GM12891 (cell line): ENCODE data around the gene PTPRN2.
"Not testable (repeated sequence)": the region's sequence is repeated elsewhere in the genome, so short reads cannot be mapped to it uniquely, and the experiment has no call there.

Experiments
- DNase-seq: peaks from one replicate; pipeline ENCODE4 v3.0.0; 2011; ENCODE audit warnings: low spot score; ENCODE audit not compliant: insufficient read length
- FAIRE-seq: peaks from 2 replicates; lab custom pipeline; 2011; peaks lifted over from hg19 to GRCh38; lab: Jason Lieb, UNC
- PAX5 ChIP-seq: IDR thresholded peaks from 2 replicates; pipeline ENCODE4 v1.6.1; 2011; ENCODE audit warnings: low read length, moderate library complexity, mild to moderate bottlenecking; ENCODE audit not compliant: insufficient read depth, severe bottlenecking
- POLR2A ChIP-seq: IDR thresholded peaks from 2 replicates; pipeline ENCODE4 v1.6.1; 2011; ENCODE audit warnings: low read depth, low read length, control low read depth
- POLR2AphosphoS5 ChIP-seq: IDR thresholded peaks from 2 replicates; pipeline ENCODE4 v1.6.1; 2011; ENCODE audit warnings: low read depth, low read length, control low read depth
- POU2F2 ChIP-seq: IDR thresholded peaks from 2 replicates; pipeline ENCODE4 v1.6.1; 2011; ENCODE audit warnings: low read depth, mild to moderate bottlenecking, control low read depth, low read length, moderate library complexity
- SPI1 ChIP-seq: IDR thresholded peaks from 2 replicates; pipeline ENCODE4 v1.6.1; 2011; ENCODE audit warnings: low read depth, low read length, control low read depth
- TAF1 ChIP-seq: IDR thresholded peaks from 2 replicates; pipeline ENCODE4 v1.6.1; 2011; ENCODE audit warnings: low read depth, low read length, control low read depth

PTPRN2 gene

GRCh38 chr7:157503229-157503628 lies 1084.4 kb downstream of the PTPRN2 start:
- no peak for FAIRE-seq
- no peak for DNase-seq

DNA sequence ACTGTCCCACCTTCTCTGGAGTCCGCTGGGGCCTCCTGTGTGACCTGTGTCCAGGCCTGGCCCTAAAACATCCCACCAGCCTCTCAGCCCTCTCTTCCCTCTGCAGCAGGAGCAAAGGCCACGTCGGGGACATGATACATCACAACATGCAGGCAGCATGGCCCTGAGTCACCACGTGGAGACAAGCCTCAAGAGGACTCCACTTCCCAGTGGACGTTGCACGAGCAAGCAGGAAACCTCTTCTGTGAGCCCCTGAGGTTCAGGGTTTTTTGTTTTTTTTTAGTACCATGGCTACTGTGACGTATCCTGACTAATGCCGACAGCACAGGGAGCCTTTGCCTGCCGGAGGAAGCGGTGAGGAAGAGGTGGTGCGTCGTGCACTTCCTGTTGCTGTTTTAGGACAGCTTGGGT lies 1084.9 kb downstream of the PTPRN2 start:
- TF ChIP-seq TAF1 (no peak), POU2F2 (no peak), POLR2AphosphoS5 (no peak), SPI1 (no peak), PAX5 (no peak)
- DNase-seq, result no peak
- FAIRE-seq, result no peak

More at GRCh38 chr7:157503229-157503628, 1084.4 kb downstream of the PTPRN2 start:
- TF ChIP-seq POLR2A (no peak), PAX5 (no peak), TAF1 (no peak), POLR2AphosphoS5 (no peak), SPI1 (no peak), POU2F2 (no peak)

DNA sequence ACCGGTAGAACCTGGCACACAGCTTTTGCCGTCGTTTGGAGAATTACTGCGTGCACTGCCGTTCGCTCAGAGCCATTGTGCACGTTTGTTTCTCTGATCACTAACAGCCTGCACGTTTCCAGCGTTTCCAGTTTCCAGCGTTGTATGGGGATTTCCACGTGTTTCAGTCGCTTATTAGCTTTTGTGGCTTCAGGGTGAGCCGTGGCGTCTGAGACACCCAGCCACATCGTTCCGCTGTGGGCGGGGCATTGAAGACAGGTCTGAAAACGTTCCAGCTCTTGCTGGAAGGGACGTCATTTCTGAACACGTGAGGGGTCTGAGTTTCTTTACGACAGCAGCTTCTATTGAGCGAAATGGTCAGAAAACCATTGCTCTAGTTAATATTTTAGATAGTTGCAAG lies 1086.0 kb downstream of the PTPRN2 start:
- TF ChIP-seq POU2F2 (no peak), POLR2AphosphoS5 (no peak), POLR2A (no peak), TAF1 (no peak), PAX5 (no peak), SPI1 (no peak)
- no peak for FAIRE-seq
- DNase-seq, result no peak

DNA sequence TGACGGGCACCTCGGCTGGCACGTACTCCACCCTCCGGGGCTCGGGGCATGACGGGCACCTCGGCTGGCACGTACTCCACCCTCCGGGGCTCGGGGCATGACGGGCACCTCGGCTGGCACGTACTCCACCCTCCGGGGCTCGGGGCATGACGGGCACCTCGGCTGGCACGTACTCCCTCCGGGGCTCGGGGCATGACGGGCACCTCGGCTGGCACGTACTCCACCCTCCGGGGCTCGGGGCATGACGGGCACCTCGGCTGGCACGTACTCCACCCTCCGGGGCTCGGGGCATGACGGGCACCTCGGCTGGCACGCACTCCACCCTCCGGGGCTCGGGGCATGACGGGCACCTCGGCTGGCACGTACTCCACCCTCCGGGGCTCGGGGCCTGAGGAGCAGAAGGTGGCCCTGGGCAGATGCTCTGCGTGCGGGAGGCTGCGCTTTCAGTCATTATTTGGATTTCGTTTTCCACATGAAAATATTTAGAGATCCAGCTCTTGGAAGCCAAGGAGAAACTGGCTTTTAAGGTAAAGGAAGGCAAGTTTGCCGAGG lies 1086.6 kb downstream of the PTPRN2 start:
- FAIRE-seq, DNase-seq: not testable (repeated sequence)

DNA sequence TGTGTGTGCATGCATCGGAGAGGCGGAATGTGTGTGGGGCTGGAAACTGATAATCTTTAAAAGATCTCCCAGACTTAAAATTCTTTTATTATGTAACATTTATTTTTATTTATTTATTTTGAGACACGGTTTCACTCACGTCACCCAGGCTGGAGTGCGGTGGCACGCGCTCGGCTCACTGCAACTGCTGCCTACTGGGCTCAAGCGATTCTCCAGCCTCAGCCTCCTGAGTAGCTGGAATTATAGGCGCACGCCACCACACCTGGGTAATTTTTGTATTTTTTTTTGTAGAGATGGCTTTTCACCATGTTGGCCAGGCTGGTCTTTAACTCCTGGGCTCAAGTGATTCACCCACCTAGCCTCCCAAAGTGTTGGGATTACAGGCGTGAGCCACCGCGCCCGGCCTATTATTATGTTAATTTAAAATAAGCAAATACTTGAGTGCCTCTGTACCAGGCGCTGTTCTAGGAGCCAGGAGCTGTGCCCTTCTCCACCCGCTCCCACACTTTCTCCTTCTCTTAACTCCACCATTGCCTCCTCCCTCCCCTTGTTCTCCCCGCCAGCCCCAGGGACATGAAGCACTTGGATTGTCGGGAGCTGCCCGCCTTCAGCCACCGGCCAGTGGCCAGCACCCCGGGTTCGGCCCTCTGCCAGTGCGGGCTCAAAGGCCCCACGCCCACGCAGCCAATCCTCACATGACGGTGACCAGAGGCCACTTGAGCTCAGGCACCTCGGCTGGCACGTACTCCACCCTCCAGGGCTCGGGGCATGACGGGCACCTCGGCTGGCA lies 1087.3 kb downstream of the PTPRN2 start:
- no peak for TF ChIP-seq POLR2A
- no peak for TF ChIP-seq SPI1
- TF ChIP-seq POU2F2, result no peak
- no peak for TF ChIP-seq TAF1
- FAIRE-seq (no peak), DNase-seq (no peak)

GRCh38 chr7:157499835-157500153 lies 1087.8 kb downstream of the PTPRN2 start:
- FAIRE-seq, result no peak
- TF ChIP-seq POLR2A (no peak), TAF1 (no peak), POLR2AphosphoS5 (no peak), SPI1 (no peak), PAX5 (no peak), POU2F2 (no peak)
- no peak for DNase-seq

GRCh38 chr7:157499121-157499834 lies 1088.3 kb downstream of the PTPRN2 start:
- no peak for TF ChIP-seq TAF1
- no peak for TF ChIP-seq PAX5
- no peak for TF ChIP-seq POLR2A
- TF ChIP-seq SPI1, result no peak
- no peak for TF ChIP-seq POLR2AphosphoS5
- TF ChIP-seq POU2F2, result no peak
- DNase-seq (no peak), FAIRE-seq (no peak)

DNA sequence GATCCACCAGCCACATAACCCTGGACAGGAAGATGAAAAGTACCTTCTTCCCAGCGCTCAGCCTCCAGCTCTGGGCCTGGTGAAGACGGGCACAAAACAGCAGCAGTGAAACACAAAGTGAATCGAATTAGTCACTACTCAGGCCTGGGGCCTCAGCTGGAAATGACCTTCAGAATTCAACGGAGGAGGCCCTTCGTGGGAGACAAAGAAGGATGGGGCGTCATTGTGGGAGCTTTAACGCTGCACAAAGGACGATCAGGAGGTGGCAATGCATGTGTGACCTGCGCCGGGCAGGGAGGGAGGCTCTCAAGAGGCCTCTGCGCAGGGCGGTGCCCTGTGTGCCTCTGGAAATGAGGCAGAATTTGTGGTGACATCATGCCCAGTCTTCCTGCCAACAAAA lies 1089.0 kb downstream of the PTPRN2 start:
- TF ChIP-seq PAX5, result no peak
- TF ChIP-seq POLR2AphosphoS5, result no peak
- no peak for TF ChIP-seq SPI1
- TF ChIP-seq POU2F2, result no peak
- TF ChIP-seq TAF1, result no peak
- no peak for TF ChIP-seq POLR2A
- DNase-seq (no peak), FAIRE-seq (no peak)

DNA sequence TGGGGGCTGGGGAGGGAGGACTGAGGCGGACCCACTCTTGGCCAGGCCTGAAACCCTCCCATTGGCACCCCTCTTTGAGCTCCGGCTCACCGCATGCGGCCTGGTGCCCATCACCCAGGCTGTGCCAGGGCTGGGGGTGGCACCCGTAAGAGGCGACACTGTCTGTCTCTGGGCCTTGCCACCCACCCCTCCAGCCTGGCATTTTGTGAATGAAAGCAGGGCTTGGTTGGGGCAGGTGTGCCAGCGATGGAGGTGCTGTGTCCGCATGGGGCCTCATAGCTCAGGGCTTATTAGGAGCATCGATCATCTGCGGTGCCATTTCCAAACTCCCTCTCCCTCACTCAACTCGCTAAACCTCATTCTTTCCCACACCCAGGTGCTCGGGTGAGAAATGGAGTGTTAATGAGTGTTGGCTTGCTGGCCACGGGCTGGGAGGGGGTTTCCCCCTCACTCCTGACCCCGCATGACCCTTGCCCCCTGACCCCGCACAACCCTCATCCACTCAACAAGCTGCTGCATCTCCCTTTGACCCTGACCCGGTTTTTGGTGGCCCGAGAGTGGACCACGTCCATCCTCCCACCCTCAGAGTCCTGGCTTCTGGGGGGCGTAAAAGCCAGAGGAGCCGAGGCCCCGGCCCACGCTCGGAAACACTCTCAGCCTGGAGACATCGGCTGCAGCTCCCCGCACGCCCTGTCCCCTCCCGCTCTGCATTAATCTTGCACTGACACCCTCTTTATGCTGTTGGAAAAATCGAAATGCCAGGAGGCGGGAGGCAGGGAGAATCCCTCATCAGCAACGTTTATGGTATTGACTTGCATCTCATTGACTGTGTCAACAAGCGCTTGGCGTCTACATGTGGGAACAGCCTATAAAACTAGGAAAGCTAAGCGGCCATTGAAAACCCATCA lies 1089.6 kb downstream of the PTPRN2 start:
- DNase-seq (no peak), FAIRE-seq (no peak)
- TF ChIP-seq TAF1 (no peak), POU2F2 (no peak), PAX5 (no peak), POLR2A (no peak), POLR2AphosphoS5 (no peak), SPI1 (no peak)

DNA sequence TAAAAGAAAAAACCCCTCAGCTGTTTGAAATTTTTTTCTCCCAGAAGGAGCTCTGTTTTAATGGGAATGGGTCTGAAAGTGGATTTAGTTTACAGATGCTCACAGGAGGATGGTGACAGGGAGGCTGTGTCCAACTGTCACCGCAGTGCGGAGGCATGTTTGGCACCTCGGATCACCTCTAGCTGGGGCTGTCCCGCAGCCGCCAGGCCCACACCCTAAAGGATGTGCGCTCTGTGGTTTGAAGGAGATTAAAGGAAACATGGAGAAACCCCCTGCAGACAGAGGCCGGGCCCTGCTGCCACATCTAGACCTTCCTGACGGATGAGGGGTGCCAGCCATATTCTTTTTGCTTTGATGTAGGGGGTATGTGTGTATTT lies 1090.3 kb downstream of the PTPRN2 start:
- TF ChIP-seq POU2F2 (no peak), TAF1 (no peak), SPI1 (no peak), POLR2A (no peak), PAX5 (no peak), POLR2AphosphoS5 (no peak)
- FAIRE-seq (no peak), DNase-seq (no peak)
